Effector memory CD8-positive, alpha-beta T cell (primary cell): ENCODE results near the gene ZNF587.
"Not testable (repeated sequence)": the region's sequence is repeated elsewhere in the genome, so short reads cannot be mapped to it uniquely, and the experiment has no call there.

Source experiments
- ATAC-seq: fragments of 150-1000 bp; cut with Tn5 transposase; replicated peaks from 2 replicates; pipeline ENCODE4 v1.10.0; 2021; ENCODE audit warnings: mild to moderate bottlenecking, moderate library complexity
- DNase-seq, 3 experiments: peaks; one replicate each; pipeline ENCODE4 v3.0.0; 2021
- H3K27ac Mint-ChIP-seq, 2 donors: one replicate each; pipeline ENCODE4 v1.8.0; 2022; ENCODE audit warnings: mild to moderate bottlenecking in 2 of 2, mixed read lengths in 2 of 2, moderate library complexity in 2 of 2
- H3K27me3 Mint-ChIP-seq, 2 donors: one replicate each; pipeline ENCODE4 v1.8.0; 2022; ENCODE audit warnings: mixed read lengths in 2 of 2
- H3K36me3 Mint-ChIP-seq: one replicate; pipeline ENCODE4 v1.8.0; 2022; ENCODE audit warnings: mild to moderate bottlenecking, moderate library complexity, mixed read lengths; ENCODE audit not compliant: insufficient read depth
- H3K4me1 Mint-ChIP-seq, 2 donors: one replicate each; pipeline ENCODE4 v1.8.0; 2022; ENCODE audit warnings: low read depth in 2 of 2, mixed read lengths in 2 of 2
- H3K4me3 Mint-ChIP-seq, 2 donors: one replicate each; pipeline ENCODE4 v1.8.0; 2022; ENCODE audit warnings: mild to moderate bottlenecking in 2 of 2, mixed read lengths in 2 of 2, moderate library complexity in 2 of 2
- H3K9me3 Mint-ChIP-seq, 2 donors: one replicate each; pipeline ENCODE4 v1.8.0; 2022; ENCODE audit warnings: mixed read lengths in 2 of 2
- total RNA-seq, 9 experiments: gene quantifications; one replicate each; lab custom pipeline; 2026; lab: John Stamatoyannopoulos, UW

ZNF587 gene
- 34.7 to 97.7 (median 49.3) reads per million in 9 experiments for total RNA-seq

GRCh38 chr19:57849666-57850473 is at the start of gene ZNF587:
TSS of gene ZNF587 (plus strand) at chr19:57849859. CDS start at chr19:57850039, 180 bp downstream.
- DNase-seq (peak; percentile 76 to 79 (median 79)), ATAC-seq (peak; percentile 97)
- Mint-ChIP-seq H3K27ac (peak within 1 kb of the TSS; percentile 98 to 99), H3K4me3 (peak within 1 kb of the TSS; percentile 92 to 97), H3K9me3 (peaks cover 6 to 14% of the 10 kb centered on the region in 2 donors), H3K36me3 (peaks cover 43% of the 10 kb centered on the region), H3K4me1 (peaks cover 31 to 32% of the 10 kb centered on the region in 2 donors)
- H3K27me3 Mint-ChIP-seq, result not testable (repeated sequence)

DNA sequence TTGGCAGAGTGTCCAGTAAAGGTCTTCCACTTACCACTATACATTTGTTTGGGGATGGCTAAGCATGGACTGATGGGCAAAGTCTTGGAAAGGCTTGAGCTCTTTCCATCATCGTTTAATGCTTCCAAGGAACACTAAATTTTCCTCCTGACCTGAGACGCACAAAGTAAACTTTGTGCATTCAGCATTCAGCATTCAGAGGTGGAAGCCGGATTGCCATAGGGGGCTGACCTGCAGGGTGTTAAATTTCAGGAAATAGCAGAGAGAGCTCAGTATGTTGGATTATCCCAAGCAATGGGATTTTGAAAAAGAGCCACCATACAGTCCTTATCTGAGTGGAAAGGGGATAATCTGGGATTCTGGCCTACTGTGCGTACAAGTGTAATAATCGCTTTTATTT is 49.0 kb upstream of the ZNF587 start:
- no peak overlapping the region for H3K27ac Mint-ChIP-seq
- peaks cover under 1% of the 10 kb centered on the region for H3K36me3 Mint-ChIP-seq
- no peak for ATAC-seq
- H3K9me3 Mint-ChIP-seq, result no peaks in the 10 kb centered on the region
- H3K4me1 Mint-ChIP-seq, result peaks cover 7 to 8% of the 10 kb centered on the region in 2 donors
- no peak overlapping the region for H3K4me3 Mint-ChIP-seq
- H3K27me3 Mint-ChIP-seq, result no peaks in the 10 kb centered on the region
- DNase-seq, result no peak

DNA sequence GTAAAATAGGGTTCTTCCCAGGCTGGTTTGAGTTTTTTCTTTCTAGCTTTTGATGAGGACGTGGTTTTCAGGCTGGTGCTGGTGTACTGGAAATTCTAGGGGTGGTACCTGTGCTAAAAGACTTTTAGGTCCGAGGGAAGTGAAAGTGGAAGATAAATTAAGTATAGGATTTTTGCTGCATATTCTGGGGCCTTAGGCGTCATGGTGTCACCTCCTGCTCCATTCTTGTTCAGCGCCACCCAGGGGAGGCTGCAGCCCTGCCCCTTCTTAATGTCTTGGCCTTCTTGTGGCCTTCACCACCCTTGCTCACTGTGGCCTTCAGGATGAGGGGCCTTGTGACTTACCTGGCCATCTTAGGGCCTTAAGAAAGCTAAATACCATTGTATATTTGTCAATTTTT is 47.4 kb upstream of the ZNF587 start:
- H3K27ac Mint-ChIP-seq, result no peak overlapping the region

DNA sequence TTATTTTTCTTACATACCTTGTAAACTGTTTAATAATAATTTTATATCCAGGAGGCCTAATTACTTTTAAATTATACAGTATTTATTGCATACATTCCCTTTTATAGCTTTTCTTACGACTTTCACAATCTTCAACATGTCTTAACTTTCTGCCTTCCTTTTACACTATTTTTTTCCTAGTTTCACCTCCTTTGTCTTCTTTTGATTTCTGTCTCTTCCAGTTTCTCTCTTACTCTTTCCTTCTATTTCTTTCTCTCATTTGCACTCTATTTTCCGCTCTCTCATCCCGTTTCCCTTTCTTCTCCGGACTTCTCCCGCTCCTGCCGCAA is 46.4 kb upstream of the ZNF587 start:
- DNase-seq, result no peak
- Mint-ChIP-seq H3K27me3 (no peaks in the 10 kb centered on the region), H3K4me1 (peaks cover 7 to 8% of the 10 kb centered on the region in 2 donors), H3K4me3 (peak overlapping the region in 1 of 2 donors; percentile 42), H3K9me3 (no peaks in the 10 kb centered on the region), H3K36me3 (no peaks in the 10 kb centered on the region), H3K27ac (peak overlapping the region in 1 of 2 donors; percentile 24)
- no peak for ATAC-seq

More for the DNA sequence above, 47.4 kb upstream of the ZNF587 start:
- DNase-seq (no peak), ATAC-seq (no peak)
- no peaks in the 10 kb centered on the region for H3K36me3 Mint-ChIP-seq
- no peaks in the 10 kb centered on the region for H3K27me3 Mint-ChIP-seq
- no peak overlapping the region for H3K4me3 Mint-ChIP-seq
- H3K9me3 Mint-ChIP-seq, result no peaks in the 10 kb centered on the region
- peaks cover 7 to 8% of the 10 kb centered on the region in 2 donors for H3K4me1 Mint-ChIP-seq

DNA sequence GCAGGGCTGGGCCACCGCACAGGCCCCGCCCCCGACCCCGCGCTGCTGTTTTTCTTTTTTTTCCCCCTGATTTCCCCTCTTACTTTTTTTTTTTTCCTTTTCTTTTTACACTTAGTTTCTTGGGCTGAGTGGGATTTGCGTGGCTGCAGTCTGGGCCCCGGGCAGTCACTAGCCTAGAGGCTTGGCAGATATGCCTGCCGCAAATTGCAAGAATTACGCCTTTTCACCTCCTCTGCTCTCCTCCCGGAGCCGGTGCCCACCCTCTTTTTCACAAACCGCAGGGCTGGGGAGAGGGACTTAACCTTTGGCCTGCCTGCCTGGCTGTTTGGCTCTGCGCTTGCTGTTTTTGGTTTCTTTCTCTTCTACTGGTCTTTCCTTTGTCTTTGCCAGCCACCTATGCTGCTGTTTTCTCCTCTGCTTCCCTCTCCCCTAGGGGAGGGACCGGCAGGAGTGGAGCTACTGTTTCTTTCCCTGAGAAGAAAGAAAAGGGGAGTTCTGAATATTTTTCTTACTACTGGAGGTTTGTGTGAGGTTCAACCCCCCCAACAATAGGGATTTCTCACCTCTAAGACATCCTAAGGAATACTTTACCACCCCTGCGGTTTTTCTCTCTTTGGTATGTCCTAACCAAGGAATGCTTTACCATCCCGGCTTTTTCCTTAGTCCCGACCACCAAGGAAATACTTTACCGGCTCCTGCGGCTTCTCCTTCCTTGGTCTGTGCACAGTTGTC is 45.9 kb upstream of the ZNF587 start:
- no peaks in the 10 kb centered on the region for H3K9me3 Mint-ChIP-seq
- peak overlapping the region; percentile 27 to 42 for H3K4me3 Mint-ChIP-seq
- H3K4me1 Mint-ChIP-seq, result peaks cover 7 to 8% of the 10 kb centered on the region in 2 donors
- DNase-seq (no peak), ATAC-seq (no peak)
- no peaks in the 10 kb centered on the region for H3K36me3 Mint-ChIP-seq
- peak overlapping the region in 1 of 2 donors; percentile 24 for H3K27ac Mint-ChIP-seq
- H3K27me3 Mint-ChIP-seq, result no peaks in the 10 kb centered on the region

DNA sequence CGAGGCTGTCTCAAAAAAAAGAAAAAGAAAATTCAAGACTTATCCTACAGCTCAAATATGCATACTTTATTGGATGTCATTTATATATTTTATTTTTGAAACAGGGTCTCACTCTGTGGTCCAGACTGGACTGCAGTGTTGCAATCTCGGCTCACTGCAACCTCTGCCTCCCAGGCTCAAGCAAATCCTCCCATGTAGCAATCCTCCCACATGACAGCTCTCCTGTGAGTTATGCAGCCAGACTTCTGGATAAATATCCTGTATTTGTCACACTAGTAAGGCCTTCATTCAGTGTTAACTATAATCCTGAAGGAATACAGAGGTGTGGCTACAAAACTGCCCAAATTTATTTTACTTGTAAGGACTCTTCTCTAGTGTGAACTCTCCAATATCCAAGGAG is 42.1 kb upstream of the ZNF587 start:
- H3K9me3 Mint-ChIP-seq, result no peaks in the 10 kb centered on the region
- no peaks in the 10 kb centered on the region for H3K27me3 Mint-ChIP-seq
- no peak overlapping the region for H3K4me3 Mint-ChIP-seq
- peaks cover 9% of the 10 kb centered on the region for H3K36me3 Mint-ChIP-seq
- H3K4me1 Mint-ChIP-seq, result peaks cover 14 to 20% of the 10 kb centered on the region in 2 donors
- DNase-seq, result no peak
- no peak for ATAC-seq
- H3K27ac Mint-ChIP-seq, result no peak overlapping the region

DNA sequence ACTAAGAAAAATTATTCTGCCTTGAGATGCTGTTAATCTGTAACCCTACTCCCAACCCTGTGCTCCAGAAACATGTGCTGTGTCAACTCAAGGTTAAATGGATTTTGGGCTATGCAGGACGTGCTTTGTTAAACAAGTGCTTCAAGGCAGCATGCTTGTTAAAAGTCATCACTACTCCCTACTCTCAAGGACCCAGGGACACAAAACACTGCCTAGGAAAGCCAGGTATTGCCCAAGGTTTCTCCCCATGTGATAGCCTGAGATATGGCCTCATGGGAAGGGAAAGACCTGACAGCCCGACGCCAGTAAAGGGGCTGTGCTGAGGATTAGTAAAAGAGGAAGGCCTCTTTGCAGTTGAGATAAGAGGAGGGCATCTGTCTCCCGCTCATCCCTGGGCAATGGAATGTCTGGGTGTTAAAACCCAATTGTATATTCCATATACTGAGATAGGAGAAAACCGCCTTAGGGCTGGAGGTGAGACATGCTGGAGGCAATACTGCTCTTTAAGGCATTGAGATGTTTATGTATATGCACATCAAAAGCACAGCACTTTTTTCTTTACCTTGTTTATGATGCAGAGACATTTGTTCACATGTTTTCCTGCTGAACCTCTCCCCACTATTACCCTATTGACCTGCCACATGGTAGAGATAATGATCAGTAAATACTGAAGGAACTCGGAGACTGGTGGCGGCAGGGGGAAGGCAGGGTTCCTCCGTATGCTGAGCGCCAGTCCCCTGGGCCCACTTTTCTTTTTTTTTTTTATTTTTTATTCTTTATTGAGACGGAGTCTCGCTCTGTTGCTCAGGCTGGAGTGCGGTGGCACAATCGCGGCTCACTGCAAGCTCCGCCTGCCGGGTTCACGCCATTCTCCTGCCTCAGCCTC is 39.0 kb upstream of the ZNF587 start:
- H3K27me3 Mint-ChIP-seq, DNase-seq, ATAC-seq, H3K4me3 Mint-ChIP-seq, H3K9me3 Mint-ChIP-seq: not testable (repeated sequence)
- Mint-ChIP-seq H3K4me1 (peaks cover 28 to 29% of the 10 kb centered on the region in 2 donors), H3K36me3 (peaks cover 23% of the 10 kb centered on the region), H3K27ac (peak overlapping the region in 1 of 2 donors; percentile 81)

GRCh38 chr19:57812226-57812625 is 37.4 kb upstream of the ZNF587 start:
- Mint-ChIP-seq H3K4me1 (peaks cover 29 to 32% of the 10 kb centered on the region in 2 donors), H3K9me3 (no peaks in the 10 kb centered on the region), H3K36me3 (peaks cover 24% of the 10 kb centered on the region), H3K27me3 (no peaks in the 10 kb centered on the region), H3K4me3 (peak overlapping the region in 1 of 2 donors; percentile 7), H3K27ac (peak overlapping the region in 1 of 2 donors; percentile 56)
- no peak for ATAC-seq
- DNase-seq, result no peak

- DNase-seq, result not testable (repeated sequence)
- peaks cover 29 to 32% of the 10 kb centered on the region in 2 donors for H3K4me1 Mint-ChIP-seq
Observed at GRCh38 chr19:57812975-57813820, 36.5 kb upstream of the ZNF587 start.

GRCh38 chr19:57813919-57814504 is 35.6 kb upstream of the ZNF587 start:
- ATAC-seq (no peak), DNase-seq (no peak)
- H3K27ac Mint-ChIP-seq, result peak overlapping the region; percentile 89 to 99
- peaks cover 29 to 32% of the 10 kb centered on the region in 2 donors for H3K4me1 Mint-ChIP-seq
- no peaks in the 10 kb centered on the region for H3K9me3 Mint-ChIP-seq
- H3K36me3 Mint-ChIP-seq, result peaks cover 26% of the 10 kb centered on the region
- H3K27me3 Mint-ChIP-seq, result no peaks in the 10 kb centered on the region
- H3K4me3 Mint-ChIP-seq, result peak overlapping the region; percentile 95 to 99

More at GRCh38 chr19:57812975-57813820, 36.5 kb upstream of the ZNF587 start:
- H3K36me3 Mint-ChIP-seq, result peaks cover 25% of the 10 kb centered on the region
- not testable (repeated sequence) for H3K27me3 Mint-ChIP-seq, H3K9me3 Mint-ChIP-seq, ATAC-seq
- peak overlapping the region; percentile 56 to 89 for H3K27ac Mint-ChIP-seq
- H3K4me3 Mint-ChIP-seq, result peak overlapping the region; percentile 22 to 39

DNA sequence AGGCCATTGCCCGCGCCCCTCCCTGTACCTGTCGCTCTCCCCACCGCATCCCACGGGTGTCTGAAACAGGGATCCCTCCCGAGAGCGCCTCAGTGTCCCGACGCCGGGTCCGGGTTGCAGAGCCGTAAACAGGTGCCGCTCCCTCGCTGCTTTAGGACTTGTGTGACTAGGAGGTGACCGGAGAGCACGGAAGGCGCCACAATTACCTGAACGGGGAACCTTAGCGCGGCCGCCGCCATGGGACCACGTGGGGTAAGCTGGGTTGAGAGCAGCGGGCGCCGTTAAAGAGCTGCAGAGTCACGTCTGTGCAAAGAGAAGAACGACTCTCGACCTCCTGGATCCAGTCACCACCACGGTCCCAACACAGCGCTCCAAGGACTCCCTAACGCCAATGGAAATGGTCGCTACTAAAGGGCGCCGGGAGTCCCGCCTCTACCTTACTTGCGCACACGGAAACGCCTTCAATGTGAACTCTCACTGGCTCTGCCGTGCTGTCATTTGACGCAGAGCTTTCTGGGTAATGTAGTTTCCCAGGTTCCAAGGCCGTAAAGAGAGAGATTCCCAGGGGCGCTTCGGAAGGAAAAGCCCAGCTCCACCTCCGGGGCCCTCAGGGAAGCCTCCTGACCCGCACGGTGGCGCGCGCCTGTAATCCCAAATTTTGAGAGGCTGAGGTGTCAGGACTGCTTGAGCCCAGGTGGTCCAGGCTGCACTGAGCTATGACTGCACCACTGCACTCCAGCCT is 35.0 kb upstream of the ZNF587 start, which contains the start of gene ZNF552:
Gene ZNF552, minus strand, starts transcription at position 409 of the 742 bp plus-strand sequence. Its CDS starts 170 bp downstream, at position 239.
- Mint-ChIP-seq H3K27me3 (no peaks in the 10 kb centered on the region), H3K4me1 (peaks cover 28 to 32% of the 10 kb centered on the region in 2 donors), H3K9me3 (no peaks in the 10 kb centered on the region), H3K4me3 (peak within 1 kb of the TSS; percentile 95 to 99), H3K36me3 (peaks cover 33% of the 10 kb centered on the region), H3K27ac (peak within 1 kb of the TSS; percentile 89 to 99)
- ATAC-seq (peak; percentile 76), DNase-seq (peak; percentile 66 to 69 (median 68))
